Fibroblast of the aortic adventitia (primary cell): ENCODE results near the gene TWF2. TPM values are rescaled to one million over a fixed set of nuclear protein-coding genes. Genes with fewer than 3 reads are reported as not detected.
A peak's percentile ranks its signal among the peaks of the same experiment; 100 is the strongest.

Experiments used
- DNase-seq: peaks from one replicate; pipeline ENCODE4 v3.0.0-alpha.2; 2010; ENCODE audit warnings: low read depth
- H3K4me3 ChIP-seq: 2 replicates; pipeline ENCODE4 v1.5.1; 2011; ENCODE audit warnings: low read depth, mild to moderate bottlenecking, control low read depth, low read length, moderate library complexity
- total RNA-seq: library from RNA; depleted of rRNA; stranded (reverse); fragments of >200 nt; gene quantifications from 2 replicates; pipeline ENCODE4 v1.2.3, GENCODE V29; 2012; ENCODE audit warnings: low replicate concordance
- TF ChIP-seq, protein P1 (sequence below): IDR thresholded peaks from 2 replicates; pipeline ENCODE4 v1.5.1; 2011; ENCODE audit warnings: mild to moderate bottlenecking, low read length, control low read depth, inconsistent platforms; ENCODE audit not compliant: insufficient read depth

TWF2 gene
- total RNA-seq, 1 donor = 109 TPM

DNA sequence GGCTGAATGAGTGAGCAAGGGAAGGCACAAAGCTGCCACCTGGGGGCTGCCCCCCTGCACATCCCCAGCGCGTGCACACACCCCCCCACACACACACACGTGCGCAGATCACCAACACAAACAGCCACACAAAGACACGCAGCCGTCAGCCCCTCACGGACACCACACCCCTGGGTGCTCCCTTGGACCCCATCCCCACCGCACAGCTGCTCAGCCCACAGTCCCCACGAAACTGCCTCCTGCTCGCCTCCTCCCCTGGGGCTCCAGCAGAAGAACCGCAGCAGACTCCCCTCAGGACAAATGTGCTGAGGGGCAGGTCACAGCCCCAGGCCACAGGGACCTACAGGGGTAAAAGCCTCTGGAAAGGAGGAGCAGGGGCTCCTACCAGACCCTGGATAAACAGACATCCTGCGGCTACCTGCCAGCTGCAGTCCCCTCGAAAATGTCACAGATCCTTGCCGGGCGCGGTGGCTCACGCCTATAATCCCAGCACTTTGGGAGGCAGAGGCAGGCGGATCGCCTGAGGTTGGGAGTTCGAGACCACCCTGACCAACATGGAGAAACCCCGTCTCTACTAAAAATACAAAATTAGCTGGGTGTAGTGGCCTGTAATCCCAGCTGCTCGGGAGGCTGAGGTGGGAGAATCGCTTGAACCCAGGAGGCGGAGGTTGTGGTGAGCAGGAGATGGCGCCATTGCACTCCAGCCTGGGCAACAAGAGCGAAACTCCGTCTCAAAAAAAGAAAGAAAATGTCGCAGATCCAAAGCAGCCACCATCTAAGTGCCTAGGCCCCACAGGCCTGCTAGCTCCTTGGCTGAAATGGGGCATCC lies 6.5 kb downstream of the TWF2 start:
- TF ChIP-seq, protein P1, sequence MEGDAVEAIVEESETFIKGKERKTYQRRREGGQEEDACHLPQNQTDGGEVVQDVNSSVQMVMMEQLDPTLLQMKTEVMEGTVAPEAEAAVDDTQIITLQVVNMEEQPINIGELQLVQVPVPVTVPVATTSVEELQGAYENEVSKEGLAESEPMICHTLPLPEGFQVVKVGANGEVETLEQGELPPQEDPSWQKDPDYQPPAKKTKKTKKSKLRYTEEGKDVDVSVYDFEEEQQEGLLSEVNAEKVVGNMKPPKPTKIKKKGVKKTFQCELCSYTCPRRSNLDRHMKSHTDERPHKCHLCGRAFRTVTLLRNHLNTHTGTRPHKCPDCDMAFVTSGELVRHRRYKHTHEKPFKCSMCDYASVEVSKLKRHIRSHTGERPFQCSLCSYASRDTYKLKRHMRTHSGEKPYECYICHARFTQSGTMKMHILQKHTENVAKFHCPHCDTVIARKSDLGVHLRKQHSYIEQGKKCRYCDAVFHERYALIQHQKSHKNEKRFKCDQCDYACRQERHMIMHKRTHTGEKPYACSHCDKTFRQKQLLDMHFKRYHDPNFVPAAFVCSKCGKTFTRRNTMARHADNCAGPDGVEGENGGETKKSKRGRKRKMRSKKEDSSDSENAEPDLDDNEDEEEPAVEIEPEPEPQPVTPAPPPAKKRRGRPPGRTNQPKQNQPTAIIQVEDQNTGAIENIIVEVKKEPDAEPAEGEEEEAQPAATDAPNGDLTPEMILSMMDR = peak; percentile 4
- no peak for DNase-seq
- H3K4me3 ChIP-seq = no peak overlapping the region

DNA sequence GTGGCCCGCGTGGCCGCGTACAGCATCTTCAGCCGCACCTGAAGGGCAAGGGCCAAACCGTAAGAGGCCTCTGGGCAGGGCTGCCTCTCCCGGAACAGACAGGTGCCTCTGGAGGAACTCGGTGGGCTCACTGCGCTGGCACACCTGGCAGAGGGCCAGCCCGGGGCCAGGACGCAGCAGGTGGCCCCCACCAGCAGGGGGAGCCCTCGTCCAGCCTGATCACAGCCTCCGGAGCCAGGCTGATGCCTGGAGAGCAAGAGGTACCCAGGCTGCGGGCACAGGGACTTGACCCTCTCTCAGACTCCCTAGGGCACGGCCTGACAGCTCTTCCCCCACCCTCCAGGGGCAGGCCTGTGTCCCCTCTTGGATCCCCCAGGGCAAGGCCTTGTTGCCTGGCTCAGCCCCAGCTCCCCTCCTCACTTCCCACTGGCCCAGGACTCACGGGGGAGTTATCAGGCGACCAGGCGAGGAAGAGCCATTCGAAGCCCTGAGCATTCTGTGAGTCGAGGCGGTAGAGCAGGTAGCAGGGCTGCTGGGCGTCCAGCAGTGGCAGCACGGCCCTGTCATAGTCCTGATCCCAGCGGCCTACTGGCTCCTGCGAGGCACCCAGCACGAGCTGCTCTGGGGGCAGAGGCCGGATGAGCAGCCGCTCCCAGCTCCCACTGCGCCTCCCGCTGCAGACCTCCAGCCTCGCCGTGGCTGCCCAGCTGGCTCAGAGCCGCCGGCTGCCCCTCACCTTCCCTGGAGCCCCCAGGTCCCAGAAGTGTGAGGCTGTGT lies 7.3 kb downstream of the TWF2 start:
- TF ChIP-seq, protein P1 = peak; percentile 82
- no peak overlapping the region for H3K4me3 ChIP-seq
- peak; percentile 49 for DNase-seq

DNA sequence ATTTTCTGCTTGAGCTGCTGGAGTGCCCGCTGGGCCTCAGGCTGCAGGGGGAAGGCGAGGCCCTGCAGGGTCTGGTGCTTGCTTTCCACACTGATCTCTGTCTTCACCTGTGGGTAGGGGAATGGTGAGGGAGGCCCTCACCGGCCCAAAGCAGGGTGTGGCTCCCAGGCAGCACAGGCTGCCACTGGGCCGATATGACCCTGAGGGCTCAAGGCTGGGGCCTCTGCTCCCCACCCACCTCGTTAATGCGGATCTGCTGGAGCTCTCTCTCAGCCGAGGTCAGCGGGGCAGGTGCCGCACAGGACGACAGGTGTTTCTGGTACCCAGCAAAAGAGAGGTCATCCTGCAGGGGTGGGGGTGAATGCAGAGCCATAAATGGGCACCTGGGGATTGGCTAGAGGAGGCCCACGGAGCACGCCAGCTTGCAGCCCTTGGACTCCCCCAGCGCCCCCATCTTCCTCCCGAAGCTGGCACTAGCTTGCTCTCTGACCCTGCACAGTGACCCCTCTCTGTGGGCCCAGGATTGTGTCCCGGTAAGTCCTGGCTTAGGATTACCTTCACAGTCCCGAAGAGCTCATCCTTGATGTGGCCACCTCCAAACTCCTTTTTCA lies 8.0 kb downstream of the TWF2 start:
- no peak for DNase-seq

GRCh38 chr3:52230461-52230860 lies 8.5 kb downstream of the TWF2 start:
- no peak overlapping the region for H3K4me3 ChIP-seq
- TF ChIP-seq, protein P1 = no peak
- no peak for DNase-seq

More for the DNA sequence above, 8.0 kb downstream of the TWF2 start:
- no peak overlapping the region for H3K4me3 ChIP-seq
- TF ChIP-seq, protein P1 = no peak

GRCh38 chr3:52229656-52230055 lies 9.3 kb downstream of the TWF2 start:
- no peak overlapping the region for H3K4me3 ChIP-seq
- no peak for DNase-seq
- TF ChIP-seq, protein P1 = no peak

DNA sequence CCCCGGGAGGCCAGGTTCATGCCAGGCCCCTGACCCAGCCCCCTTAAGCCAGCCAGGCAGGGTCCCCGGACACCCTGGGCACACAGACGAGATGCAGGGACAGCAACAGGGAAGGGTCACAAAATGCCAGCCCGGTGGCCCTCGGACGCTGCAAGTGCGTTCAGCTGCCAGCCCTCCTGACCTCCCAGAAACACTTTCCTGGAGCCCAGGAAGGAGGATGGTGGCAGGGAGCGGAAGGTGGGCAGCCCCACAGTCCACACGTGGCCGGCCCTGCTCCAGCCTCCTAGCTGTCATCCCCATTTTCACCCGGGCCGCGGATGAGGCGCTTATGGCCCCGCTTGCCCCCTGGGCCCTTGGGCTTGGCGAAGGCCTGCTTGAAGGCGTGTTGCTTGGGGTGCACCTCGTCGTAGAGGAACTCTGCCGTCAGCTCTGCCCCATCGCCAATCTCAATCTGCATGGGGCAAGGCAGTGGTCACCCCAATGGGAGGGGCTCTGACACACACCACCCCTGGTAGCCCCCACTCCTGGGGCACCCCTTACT lies 10.1 kb downstream of the TWF2 start:
- H3K4me3 ChIP-seq = no peak overlapping the region
- TF ChIP-seq, protein P1 = no peak
- DNase-seq = no peak
